HCT116 (cell line): Measurements from ENCODE around the gene PLCB4. TPM values are rescaled to one million over a fixed set of nuclear protein-coding genes. Genes with fewer than 3 reads are reported as not detected.

Experiments
- ATAC-seq: fragments of 200-7000 bp; cut with Tn5 transposase; 2 replicates; pipeline ENCODE4 v1.9.1; 2020; ENCODE audit warnings: mild to moderate bottlenecking, moderate library complexity
- BruUV-seq: library from RNA; stranded (reverse); fragments of 400-500 nt; replicated peaks from 2 replicates; lab custom pipeline; 2021; lab: Mats Ljungman, UMichigan
- CTCF ChIA-PET: fragments of 300-600 bp; sonication (Branson Sonifier 250); formaldehyde crosslinking; loops from one replicate; lab custom pipeline; 2021; ENCODE audit warnings: antibody characterized with exemption; lab: Charles Lee
- POLR2A ChIA-PET: fragments of 300-600, 350-600 bp; sonication (Branson Sonifier 250); formaldehyde crosslinking; loops from one replicate; lab custom pipeline; 2021; ENCODE audit warnings: antibody characterized with exemption; lab: Charles Lee
- RAD21 ChIA-PET, 2 experiments: fragments of 300-600 bp; sonication (Branson Sonifier 250); formaldehyde crosslinking; loops; one replicate each; lab custom pipeline; 2023; ENCODE audit warnings: low total read pairs in 2 of 2; ENCODE audit not compliant: uncharacterized antibody in 2 of 2, unreplicated experiment in 2 of 2, low non-redundant PET in 1 of 2; lab: Charles Lee
- DNase-seq: peaks from one replicate; pipeline ENCODE4 v3.0.0-alpha.2; 2010; ENCODE audit warnings: low read depth, low spot score
- H2AFZ ChIP-seq: fragments of 200-600 bp; shearing (Covaris generic), sonication (generic); 2 replicates; pipeline ENCODE4 v1.6.1; 2017; ENCODE audit warnings: low read depth, mixed run types, mixed read lengths, antibody characterized with exemption, low read length; ENCODE audit not compliant: poor library complexity, severe bottlenecking
- H3K27ac ChIP-seq: 2 replicates; pipeline ENCODE4 v1.5.1; 2012; ENCODE audit warnings: low read depth, low read length
- H3K27me3 ChIP-seq: fragments of 200-600 bp; sonication (generic); 2 replicates; pipeline ENCODE4 v1.6.1; 2016; ENCODE audit warnings: mixed run types, low read length, mixed read lengths; ENCODE audit not compliant: insufficient read depth
- H3K36me3 ChIP-seq, 2 experiments: fragments of 200-500 bp in 1 of 2; fragments of 200-600 bp in 1 of 2; sonication (Bioruptor generic) in 1 of 2; sonication (generic) in 1 of 2; 2 replicates each; pipeline versions ENCODE4 v1.5.1 to v1.6.1; 2014 to 2016; ENCODE audit warnings: low read length in 2 of 2, inconsistent platforms in 1 of 2, mixed read lengths in 1 of 2, mixed run types in 1 of 2; ENCODE audit not compliant: insufficient read depth in 2 of 2, control insufficient read depth in 1 of 2
- H3K4me1 ChIP-seq, 2 experiments: fragments of 200-600 bp in 1 of 2; sonication (generic) in 1 of 2; 2 replicates each; pipeline versions ENCODE4 v1.5.1 to v1.6.1; 2012 to 2017; ENCODE audit warnings: low read length in 2 of 2, inconsistent platforms in 1 of 2, mild to moderate bottlenecking in 1 of 2, mixed read lengths in 1 of 2, mixed run types in 1 of 2, moderate library complexity in 1 of 2; ENCODE audit not compliant: insufficient read depth in 2 of 2, control insufficient read depth in 1 of 2
- H3K4me2 ChIP-seq: fragments of 200-600 bp; sonication (generic); 2 replicates; pipeline ENCODE4 v1.6.1; 2017; ENCODE audit warnings: mixed run types, low read length, mixed read lengths
- H3K4me3 ChIP-seq, 2 experiments: fragments of 200-600 bp in 1 of 2; sonication (generic) in 1 of 2; replicated peaks in 1 of 2; 2 replicates each; pipeline ENCODE4 v1.5.1; 2011 to 2016; ENCODE audit warnings: low read length in 2 of 2, control low read depth in 1 of 2, low read depth in 1 of 2, mild to moderate bottlenecking in 1 of 2, mixed read lengths in 1 of 2, mixed run types in 1 of 2
- H3K79me2 ChIP-seq: fragments of 200-600 bp; sonication (generic); 2 replicates; pipeline ENCODE4 v1.6.1; 2017; ENCODE audit warnings: mild to moderate bottlenecking, mixed run types, low read length, moderate library complexity, mixed read lengths; ENCODE audit not compliant: insufficient read depth
- H3K9ac ChIP-seq: fragments of 200-600 bp; sonication (generic); 2 replicates; pipeline ENCODE4 v1.6.1; 2016; ENCODE audit warnings: low read length, mixed read lengths
- H3K9me2 ChIP-seq: fragments of 200-600 bp; sonication (generic), shearing (Covaris generic); 2 replicates; pipeline ENCODE4 v1.6.1; 2017; ENCODE audit warnings: mixed run types, mild to moderate bottlenecking, moderate library complexity; ENCODE audit not compliant: insufficient read depth
- H3K9me3 ChIP-seq, 2 experiments: fragments of 200-500 bp in 1 of 2; fragments of 200-600 bp in 1 of 2; sonication (Bioruptor generic) in 1 of 2; sonication (generic) in 1 of 2; 2 replicates each; pipeline ENCODE4 v1.6.1; 2014 to 2017; ENCODE audit warnings: low read length in 2 of 2, mixed read lengths in 2 of 2, inconsistent platforms in 1 of 2, low read depth in 1 of 2, mild to moderate bottlenecking in 1 of 2, mixed run types in 1 of 2, moderate library complexity in 1 of 2; ENCODE audit not compliant: control insufficient read depth in 1 of 2, insufficient read depth in 1 of 2
- H4K20me1 ChIP-seq: fragments of 200-600 bp; sonication (generic), shearing (Covaris generic); 2 replicates; pipeline ENCODE4 v1.6.1; 2017; ENCODE audit warnings: mixed run types, mild to moderate bottlenecking, moderate library complexity; ENCODE audit not compliant: insufficient read depth
- CBX3 ChIP-seq: IDR thresholded peaks from 2 replicates; pipeline ENCODE4 v1.6.1; 2012; ENCODE audit warnings: low read depth
- ELF1 ChIP-seq: IDR thresholded peaks from 2 replicates; pipeline ENCODE4 v1.6.1; 2012; ENCODE audit warnings: low read depth, borderline replicate concordance
- EZH2 ChIP-seq: fragments of 200-600 bp; sonication (generic); IDR thresholded peaks from 2 replicates; pipeline ENCODE4 v1.6.1; 2017; ENCODE audit warnings: antibody characterized with exemption, mixed run types
- EZH2phosphoT487 ChIP-seq: fragments of 200-600 bp; IDR thresholded peaks from 2 replicates; pipeline ENCODE4 v1.6.1; 2018; ENCODE audit warnings: antibody characterized with exemption, borderline replicate concordance
- POLR2A ChIP-seq: IDR thresholded peaks from 2 replicates; pipeline ENCODE4 v1.7.0; 2011; ENCODE audit warnings: borderline replicate concordance; ENCODE audit not compliant: insufficient read depth, insufficient read length; ENCODE audit errors: extremely low read depth
- RAD21 ChIP-seq: IDR thresholded peaks from 2 replicates; pipeline ENCODE4 v1.6.1; 2012; ENCODE audit warnings: low read depth, mild to moderate bottlenecking
- SIN3A ChIP-seq: IDR thresholded peaks from 2 replicates; pipeline ENCODE4 v1.6.1; 2012; ENCODE audit warnings: low read depth
- TCF7L2 ChIP-seq: IDR thresholded peaks from 2 replicates; pipeline ENCODE4 v1.7.0; 2011; ENCODE audit warnings: borderline replicate concordance, inconsistent platforms; ENCODE audit not compliant: insufficient read depth, insufficient read length; ENCODE audit errors: extremely low read depth
- ZFX ChIP-seq: fragments of 450-650 bp; IDR thresholded peaks from 2 replicates; pipeline ENCODE4 v1.6.1; 2017
- ZNF274 ChIP-seq: fragments of 200-500 bp; sonication (Bioruptor generic); IDR thresholded peaks from 2 replicates; pipeline ENCODE4 v1.6.1; 2014; ENCODE audit warnings: mild to moderate bottlenecking, low read depth, low read length, inconsistent platforms
- intact Hi-C: fragments of 100-400 bp; cut with micrococcal nuclease; formaldehyde crosslinking; loops from 2 replicates; pipeline ENCODE4 v1.10.0; 2022
- total RNA-seq: library from RNA; stranded (reverse); gene quantifications from one replicate; pipeline ENCODE4 v1.2.1, GENCODE V29; 2021; ENCODE audit not compliant: unreplicated experiment
- TF ChIP-seq, protein P1 (sequence below): IDR thresholded peaks from 2 replicates; pipeline ENCODE4 v1.6.1; 2012
- TF ChIP-seq, protein P2 (sequence below): IDR thresholded peaks from 2 replicates; pipeline ENCODE4 v1.6.1; 2011; ENCODE audit warnings: mild to moderate bottlenecking, low read length, moderate library complexity; ENCODE audit not compliant: insufficient replicate concordance; ENCODE audit errors: extremely low read depth

Gene PLCB4
- total RNA-seq, 1 experiment from 2014 or later, result 2.5 TPM

DNA sequence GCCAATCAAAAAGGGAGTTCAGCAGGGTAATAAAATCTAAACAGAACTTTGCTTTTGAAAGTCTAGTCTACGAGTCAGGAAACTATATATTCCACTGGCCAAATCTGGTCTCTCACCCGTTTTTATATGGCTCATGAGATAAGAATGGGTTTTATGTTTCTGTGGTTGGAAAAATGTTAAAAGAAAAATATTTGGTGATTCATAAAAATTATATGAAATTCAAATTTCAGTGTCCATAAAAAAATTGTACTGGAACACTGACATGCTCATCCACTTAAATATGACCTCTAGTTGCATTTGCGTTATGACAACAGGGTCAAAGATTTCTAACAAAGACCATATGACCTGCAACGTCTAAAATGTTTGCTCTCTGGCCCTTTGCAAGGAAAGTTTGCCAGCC lies 423.2 kb downstream of the PLCB4 start:
- CTCF ChIA-PET, result no interaction called here
- no peaks in the 10 kb centered on the region for H3K36me3 ChIP-seq
- ATAC-seq (no peak), DNase-seq (no peak)
- H3K27me3 ChIP-seq, result peaks cover 25% of the 10 kb centered on the region
- no peaks in the 10 kb centered on the region for H3K79me2 ChIP-seq
- TF ChIP-seq, protein P1, sequence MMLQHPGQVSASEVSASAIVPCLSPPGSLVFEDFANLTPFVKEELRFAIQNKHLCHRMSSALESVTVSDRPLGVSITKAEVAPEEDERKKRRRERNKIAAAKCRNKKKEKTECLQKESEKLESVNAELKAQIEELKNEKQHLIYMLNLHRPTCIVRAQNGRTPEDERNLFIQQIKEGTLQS, result no peak
- no peak for TF ChIP-seq RAD21
- no peak for TF ChIP-seq ZNF274
- TF ChIP-seq POLR2A, result no peak
- no peak for TF ChIP-seq EZH2phosphoT487
- no peak for TF ChIP-seq ELF1
- no peak for TF ChIP-seq TCF7L2
- TF ChIP-seq CBX3, result no peak
- TF ChIP-seq EZH2, result no peak
- TF ChIP-seq SIN3A, result no peak
- TF ChIP-seq, protein P2, sequence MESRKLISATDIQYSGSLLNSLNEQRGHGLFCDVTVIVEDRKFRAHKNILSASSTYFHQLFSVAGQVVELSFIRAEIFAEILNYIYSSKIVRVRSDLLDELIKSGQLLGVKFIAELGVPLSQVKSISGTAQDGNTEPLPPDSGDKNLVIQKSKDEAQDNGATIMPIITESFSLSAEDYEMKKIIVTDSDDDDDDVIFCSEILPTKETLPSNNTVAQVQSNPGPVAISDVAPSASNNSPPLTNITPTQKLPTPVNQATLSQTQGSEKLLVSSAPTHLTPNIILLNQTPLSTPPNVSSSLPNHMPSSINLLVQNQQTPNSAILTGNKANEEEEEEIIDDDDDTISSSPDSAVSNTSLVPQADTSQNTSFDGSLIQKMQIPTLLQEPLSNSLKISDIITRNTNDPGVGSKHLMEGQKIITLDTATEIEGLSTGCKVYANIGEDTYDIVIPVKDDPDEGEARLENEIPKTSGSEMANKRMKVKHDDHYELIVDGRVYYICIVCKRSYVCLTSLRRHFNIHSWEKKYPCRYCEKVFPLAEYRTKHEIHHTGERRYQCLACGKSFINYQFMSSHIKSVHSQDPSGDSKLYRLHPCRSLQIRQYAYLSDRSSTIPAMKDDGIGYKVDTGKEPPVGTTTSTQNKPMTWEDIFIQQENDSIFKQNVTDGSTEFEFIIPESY, result no peak
- TF ChIP-seq ZFX, result no peak
- no peak overlapping the region for H3K4me2 ChIP-seq
- no peak overlapping the region for H2AFZ ChIP-seq
- RAD21 ChIA-PET, result no interaction called here
- no peaks in the 10 kb centered on the region for H4K20me1 ChIP-seq
- no peaks in the 10 kb centered on the region for H3K9me2 ChIP-seq
- H3K9ac ChIP-seq, result no peak overlapping the region
- H3K4me1 ChIP-seq, result no peaks in the 10 kb centered on the region
- POLR2A ChIA-PET, result no interaction called here
- no peaks in the 10 kb centered on the region for H3K9me3 ChIP-seq
- no peak overlapping the region for H3K27ac ChIP-seq
- no TSS peak for BruUV-seq
- H3K4me3 ChIP-seq, result no peak overlapping the region
- intact Hi-C loops, result no loop called here
